HAP-1 (cell line): ENCODE data around the gene RAB11FIP4.

Experiments used
- DNase-seq, 2 experiments: peaks; one replicate each; pipeline ENCODE4 v3.0.0-alpha.2; 2016 to 2020; ENCODE audit warnings: low spot score in 2 of 2
- H3K27me3 ChIP-seq: fragments of 250-450 bp; sonication (Bioruptor Pico); 2 replicates; pipeline ENCODE4 v1.5.1; 2020; ENCODE audit warnings: low read depth, mild to moderate bottlenecking, moderate library complexity
- H3K36me3 ChIP-seq: fragments of 250-450 bp; sonication (Bioruptor Pico); replicated peaks from 2 replicates; pipeline ENCODE4 v1.5.1; 2020; ENCODE audit warnings: mild to moderate bottlenecking
- H3K4me1 ChIP-seq: fragments of 250-450 bp; sonication (Bioruptor Pico); 2 replicates; pipeline ENCODE4 v1.5.1; 2020; ENCODE audit warnings: mild to moderate bottlenecking
- H3K4me3 ChIP-seq: fragments of 250-450 bp; sonication (Bioruptor Pico); 2 replicates; pipeline ENCODE4 v1.5.1; 2020; ENCODE audit warnings: mild to moderate bottlenecking, moderate library complexity
- H3K9me3 ChIP-seq: fragments of 250-450 bp; sonication (Bioruptor Pico); 2 replicates; pipeline ENCODE4 v1.5.1; 2020; ENCODE audit warnings: mild to moderate bottlenecking, moderate library complexity
- in situ Hi-C: fragments of 300-500 bp; cut with MboI; formaldehyde crosslinking; loops from 3 replicates; pipeline ENCODE4 v1.14.3; 2020; ENCODE audit warnings: low sequenced_read_pairs, inconsistent platforms, mixed read lengths

Gene RAB11FIP4

GRCh38 chr17:31528291-31528874, 136.9 kb downstream of the RAB11FIP4 start:
- in situ Hi-C loops, result loop anchor here (25.0 kb wide), 1 partner anchor 616 kb away; the partner anchor contains the start of genes ADAP2 and TEFM
- H3K4me1 ChIP-seq, result no peaks in the 10 kb centered on the region
- peaks cover 13% of the 10 kb centered on the region for H3K36me3 ChIP-seq
- H3K4me3 ChIP-seq, result no peak overlapping the region
- no peaks in the 10 kb centered on the region for H3K9me3 ChIP-seq
- H3K27me3 ChIP-seq, result no peaks in the 10 kb centered on the region
- DNase-seq, result no peak

GRCh38 chr17:31529841-31530251, 138.4 kb downstream of the RAB11FIP4 start:
- in situ Hi-C loops, result loop anchor here (25.0 kb wide), 1 partner anchor 618 kb away; the partner anchor contains the start of genes ADAP2 and TEFM
- no peak for DNase-seq
- H3K36me3 ChIP-seq, result peaks cover 4% of the 10 kb centered on the region; the same call in 1 of the 2 replicates
- no peaks in the 10 kb centered on the region for H3K9me3 ChIP-seq
- H3K4me3 ChIP-seq, result no peak overlapping the region
- no peaks in the 10 kb centered on the region for H3K27me3 ChIP-seq
- H3K4me1 ChIP-seq, result peaks cover 10% of the 10 kb centered on the region

- no peak for DNase-seq
- H3K9me3 ChIP-seq, result no peaks in the 10 kb centered on the region
- H3K4me3 ChIP-seq, result no peak overlapping the region
- peaks cover 4% of the 10 kb centered on the region; the same call in 1 of the 2 replicates for H3K36me3 ChIP-seq
- H3K4me1 ChIP-seq, result peaks cover 10% of the 10 kb centered on the region
- H3K27me3 ChIP-seq, result no peaks in the 10 kb centered on the region
- in situ Hi-C loops, result loop anchor here (25.0 kb wide), 1 partner anchor 618 kb away; the partner anchor contains the start of genes ADAP2 and TEFM
Observed at GRCh38 chr17:31530391-31530985, 139.0 kb downstream of the RAB11FIP4 start.

GRCh38 chr17:31531336-31531980, 140.0 kb downstream of the RAB11FIP4 start:
- peaks cover 10% of the 10 kb centered on the region for H3K4me1 ChIP-seq
- H3K27me3 ChIP-seq, result no peaks in the 10 kb centered on the region
- no peaks in the 10 kb centered on the region for H3K9me3 ChIP-seq
- H3K36me3 ChIP-seq, result peaks cover 4% of the 10 kb centered on the region; the same call in 1 of the 2 replicates
- in situ Hi-C loops, result loop anchor here (25.0 kb wide), 1 partner anchor 619 kb away; the partner anchor contains the start of genes ADAP2 and TEFM
- no peak for DNase-seq
- H3K4me3 ChIP-seq, result no peak overlapping the region

- in situ Hi-C loops, result loop anchor here (25.0 kb wide), 1 partner anchor 620 kb away; the partner anchor contains the start of genes ADAP2 and TEFM
Observed at GRCh38 chr17:31532081-31532480, 140.6 kb downstream of the RAB11FIP4 start.

GRCh38 chr17:31532526-31532925, 141.1 kb downstream of the RAB11FIP4 start:
- H3K4me1 ChIP-seq, result peaks cover 10% of the 10 kb centered on the region
- H3K9me3 ChIP-seq, result no peaks in the 10 kb centered on the region
- in situ Hi-C loops, result loop anchor here (25.0 kb wide), 1 partner anchor 620 kb away; the partner anchor contains the start of genes ADAP2 and TEFM
- DNase-seq, result no peak
- no peak overlapping the region for H3K4me3 ChIP-seq
- peaks cover 4% of the 10 kb centered on the region; the same call in 1 of the 2 replicates for H3K36me3 ChIP-seq
- H3K27me3 ChIP-seq, result no peaks in the 10 kb centered on the region

More at GRCh38 chr17:31532081-31532480, 140.6 kb downstream of the RAB11FIP4 start:
- H3K4me3 ChIP-seq, result no peak overlapping the region
- H3K9me3 ChIP-seq, result no peaks in the 10 kb centered on the region
- peaks cover 4% of the 10 kb centered on the region; the same call in 1 of the 2 replicates for H3K36me3 ChIP-seq
- H3K27me3 ChIP-seq, result no peaks in the 10 kb centered on the region
- peaks cover 10% of the 10 kb centered on the region for H3K4me1 ChIP-seq
- no peak for DNase-seq

- Histone ChIP-seq H3K4me1 (peaks cover 10% of the 10 kb centered on the region), H3K9me3 (no peaks in the 10 kb centered on the region), H3K4me3 (no peak overlapping the region), H3K27me3 (no peaks in the 10 kb centered on the region), H3K36me3 (no peaks in the 10 kb centered on the region)
- in situ Hi-C loops, result loop anchor here (25.0 kb wide), 1 partner anchor 621 kb away; the partner anchor contains the start of genes ADAP2 and TEFM
- DNase-seq, result peak in 1 of 2 experiments; percentile 69
Observed at GRCh38 chr17:31533546-31534155, 142.2 kb downstream of the RAB11FIP4 start.

- peaks cover 10% of the 10 kb centered on the region for H3K4me1 ChIP-seq
- no peaks in the 10 kb centered on the region for H3K36me3 ChIP-seq
- no peaks in the 10 kb centered on the region for H3K27me3 ChIP-seq
- H3K4me3 ChIP-seq, result no peak overlapping the region
- in situ Hi-C loops, result loop anchor here (25.0 kb wide), 1 partner anchor 622 kb away; the partner anchor contains the start of genes ADAP2 and TEFM
- H3K9me3 ChIP-seq, result no peaks in the 10 kb centered on the region
- DNase-seq, result peak; percentile 12 to 54
Observed at GRCh38 chr17:31534223-31534888, 142.9 kb downstream of the RAB11FIP4 start.

- no peak overlapping the region for H3K4me3 ChIP-seq
- peaks cover 10% of the 10 kb centered on the region for H3K4me1 ChIP-seq
- DNase-seq, result no peak
- H3K36me3 ChIP-seq, result no peaks in the 10 kb centered on the region
- H3K9me3 ChIP-seq, result no peaks in the 10 kb centered on the region
- no peaks in the 10 kb centered on the region for H3K27me3 ChIP-seq
- in situ Hi-C loops, result loop anchor here (25.0 kb wide), 1 partner anchor 623 kb away; the partner anchor contains the start of genes ADAP2 and TEFM
Observed at GRCh38 chr17:31535581-31535981, 144.1 kb downstream of the RAB11FIP4 start.

- Histone ChIP-seq H3K4me1 (peaks cover 10% of the 10 kb centered on the region), H3K4me3 (no peak overlapping the region), H3K9me3 (no peaks in the 10 kb centered on the region), H3K27me3 (no peaks in the 10 kb centered on the region), H3K36me3 (no peaks in the 10 kb centered on the region)
- in situ Hi-C loops, result loop anchor here (25.0 kb wide), 1 partner anchor 624 kb away; the partner anchor contains the start of genes ADAP2 and TEFM
- DNase-seq, result no peak
Observed at GRCh38 chr17:31536451-31536850, 145.0 kb downstream of the RAB11FIP4 start.

GRCh38 chr17:31537565-31538011, 146.1 kb downstream of the RAB11FIP4 start:
- in situ Hi-C loops, result loop anchor here (25.0 kb wide), 1 partner anchor 625 kb away; the partner anchor contains the start of genes ADAP2 and TEFM
- H3K9me3 ChIP-seq, result no peaks in the 10 kb centered on the region
- H3K27me3 ChIP-seq, result no peaks in the 10 kb centered on the region
- H3K4me1 ChIP-seq, result peaks cover 10% of the 10 kb centered on the region
- H3K36me3 ChIP-seq, result no peaks in the 10 kb centered on the region
- H3K4me3 ChIP-seq, result no peak overlapping the region
- no peak for DNase-seq

GRCh38 chr17:31538080-31538762, 146.7 kb downstream of the RAB11FIP4 start:
- in situ Hi-C loops, result loop anchor here (25.0 kb wide), 1 partner anchor 626 kb away; the partner anchor contains the start of genes ADAP2 and TEFM
- Histone ChIP-seq H3K4me1 (peaks cover 10% of the 10 kb centered on the region), H3K4me3 (no peak overlapping the region), H3K36me3 (no peaks in the 10 kb centered on the region), H3K9me3 (no peaks in the 10 kb centered on the region), H3K27me3 (no peaks in the 10 kb centered on the region)
- DNase-seq, result no peak
